ENCODE measurements around the gene CDC42SE1.

GRCh38 chr1:151085953-151086559 is 26.6 kb upstream of the CDC42SE1 start:
- TF ChIP-seq CTCF (conservative IDR thresholded peaks at IDR 0.05; ENCODE audit: low read depth, low read length): no peak
- no peak for TF ChIP-seq EZH2 (IDR thresholded peaks at IDR 0.05; ENCODE audit: borderline replicate concordance, low read depth, low read length, poor library complexity, severe bottlenecking)
